Esophagus squamous epithelium (tissue), 5 donors: ENCODE measurements around the gene NUP98. TPM values are rescaled to one million over a fixed set of nuclear protein-coding genes. Genes with fewer than 3 reads are reported as not detected.
A peak's percentile ranks its signal among the peaks of the same experiment; 100 is the strongest.

Experiments used
- DNase-seq: peaks from one replicate; lab custom pipeline; 2025; lab: John Stamatoyannopoulos, UW
- H3K27ac ChIP-seq, 4 donors: fragments of 200-600 bp; sonication (generic); one replicate each; pipeline ENCODE4 v1.5.1; 2016 to 2019; ENCODE audit warnings: mild to moderate bottlenecking in 1 of 4
- H3K27me3 ChIP-seq, 4 donors: fragments of 200-600 bp; sonication (generic); 1 replicate in 3 of 4; 2 replicates in 1 of 4; pipeline versions ENCODE4 v1.5.1 to v1.6.0; 2017 to 2021; ENCODE audit warnings: antibody characterized with exemption in 1 of 4
- H3K36me3 ChIP-seq, 3 donors: fragments of 200-600 bp; sonication (generic); one replicate each; pipeline ENCODE4 v1.5.1; 2016 to 2019
- H3K4me1 ChIP-seq, 3 donors: fragments of 200-600 bp; sonication (generic); one replicate each; pipeline ENCODE4 v1.5.1; 2017 to 2019
- H3K4me3 ChIP-seq, 4 donors: fragments of 200-600 bp; sonication (generic); 1 replicate in 3 of 4; 2 replicates in 1 of 4; pipeline ENCODE4 v1.5.1; 2016 to 2019; ENCODE audit warnings: mild to moderate bottlenecking in 2 of 4, moderate library complexity in 1 of 4
- H3K9me3 ChIP-seq, 3 donors: fragments of 200-600 bp; sonication (generic); one replicate each; pipeline ENCODE4 v1.5.1; 2016 to 2019
- POLR2A ChIP-seq, 4 donors: fragments of 450-650 bp; IDR thresholded peaks; one replicate each; pipeline ENCODE4 v1.6.1; 2017; ENCODE audit warnings: antibody characterized with exemption in 4 of 4, mild to moderate bottlenecking in 4 of 4, moderate library complexity in 3 of 4
- WGBS, 2 donors: methylation state at CpG; one replicate each; pipeline ENCODE4 v1.1.5; 2018; 5-methylcytosine and 5-hydroxymethylcytosine counted together
- intact Hi-C: fragments of 100-400 bp; cut with DNase I; formaldehyde crosslinking; loops from one replicate; pipeline ENCODE4 v1.15.0; 2022
- total RNA-seq, 4 donors: library from RNA; depleted of rRNA; stranded (reverse); fragments of >200 nt; gene quantifications; one replicate each; pipeline ENCODE4 v1.1.0, GENCODE V29; 2016
- TF ChIP-seq, protein P1 (sequence below), 6 experiments: fragments of 450-650 bp in 4 of 6; fragments of 200-600 bp in 2 of 6; sonication (generic) in 2 of 6; IDR thresholded peaks; one replicate each; pipeline ENCODE4 v1.5.1; 2016 to 2019; ENCODE audit warnings: antibody characterized with exemption in 6 of 6, mild to moderate bottlenecking in 4 of 6, moderate library complexity in 4 of 6
- donor health status: DM: yes; HTN: yes; CAD: no.

The NUP98 gene
- total RNA-seq, 4 donors from 2014 or later: 54.2 to 110 (median 79.2) TPM

- no peaks in the 10 kb centered on the region for H3K9me3 ChIP-seq
- no peak overlapping the region for H3K4me3 ChIP-seq
- DNase-seq: no peak
- intact Hi-C loops: no loop called here
- H3K27ac ChIP-seq: peak overlapping the region in 2 of 4 donors; percentile 18 to 19
- peaks cover 5 to 98% (median 15%) of the 10 kb centered on the region in 3 donors for H3K36me3 ChIP-seq
- H3K4me1 ChIP-seq: no peaks in the 10 kb centered on the region
- WGBS, 2 donors: 96 to 100% methylated on average over 1 of the region's 1 CpG
- H3K27me3 ChIP-seq: no peaks in the 10 kb centered on the region
- TF ChIP-seq, protein P1, sequence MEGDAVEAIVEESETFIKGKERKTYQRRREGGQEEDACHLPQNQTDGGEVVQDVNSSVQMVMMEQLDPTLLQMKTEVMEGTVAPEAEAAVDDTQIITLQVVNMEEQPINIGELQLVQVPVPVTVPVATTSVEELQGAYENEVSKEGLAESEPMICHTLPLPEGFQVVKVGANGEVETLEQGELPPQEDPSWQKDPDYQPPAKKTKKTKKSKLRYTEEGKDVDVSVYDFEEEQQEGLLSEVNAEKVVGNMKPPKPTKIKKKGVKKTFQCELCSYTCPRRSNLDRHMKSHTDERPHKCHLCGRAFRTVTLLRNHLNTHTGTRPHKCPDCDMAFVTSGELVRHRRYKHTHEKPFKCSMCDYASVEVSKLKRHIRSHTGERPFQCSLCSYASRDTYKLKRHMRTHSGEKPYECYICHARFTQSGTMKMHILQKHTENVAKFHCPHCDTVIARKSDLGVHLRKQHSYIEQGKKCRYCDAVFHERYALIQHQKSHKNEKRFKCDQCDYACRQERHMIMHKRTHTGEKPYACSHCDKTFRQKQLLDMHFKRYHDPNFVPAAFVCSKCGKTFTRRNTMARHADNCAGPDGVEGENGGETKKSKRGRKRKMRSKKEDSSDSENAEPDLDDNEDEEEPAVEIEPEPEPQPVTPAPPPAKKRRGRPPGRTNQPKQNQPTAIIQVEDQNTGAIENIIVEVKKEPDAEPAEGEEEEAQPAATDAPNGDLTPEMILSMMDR (IDR thresholded peaks at IDR 0.05): no peak
- TF ChIP-seq POLR2A (IDR thresholded peaks at IDR 0.05): no peak
These were observed 58.6 kb downstream of the NUP98 start for GRCh38 chr11:3738723-3739122.

- no peak for DNase-seq
- H3K36me3 ChIP-seq: peaks cover 5 to 98% (median 19%) of the 10 kb centered on the region in 3 donors
- H3K4me3 ChIP-seq: no peak overlapping the region
- H3K27ac ChIP-seq: peak overlapping the region in 2 of 4 donors; percentile 18 to 19
- H3K27me3 ChIP-seq: no peaks in the 10 kb centered on the region
- H3K9me3 ChIP-seq: no peaks in the 10 kb centered on the region
- H3K4me1 ChIP-seq: no peaks in the 10 kb centered on the region
- WGBS, 2 donors: 91 to 93% methylated on average over 1 of the region's 1 CpG
- intact Hi-C loops: no loop called here
- TF ChIP-seq POLR2A (IDR thresholded peaks at IDR 0.05): no peak
These were observed 59.1 kb downstream of the NUP98 start for GRCh38 chr11:3738241-3738640.

DNA sequence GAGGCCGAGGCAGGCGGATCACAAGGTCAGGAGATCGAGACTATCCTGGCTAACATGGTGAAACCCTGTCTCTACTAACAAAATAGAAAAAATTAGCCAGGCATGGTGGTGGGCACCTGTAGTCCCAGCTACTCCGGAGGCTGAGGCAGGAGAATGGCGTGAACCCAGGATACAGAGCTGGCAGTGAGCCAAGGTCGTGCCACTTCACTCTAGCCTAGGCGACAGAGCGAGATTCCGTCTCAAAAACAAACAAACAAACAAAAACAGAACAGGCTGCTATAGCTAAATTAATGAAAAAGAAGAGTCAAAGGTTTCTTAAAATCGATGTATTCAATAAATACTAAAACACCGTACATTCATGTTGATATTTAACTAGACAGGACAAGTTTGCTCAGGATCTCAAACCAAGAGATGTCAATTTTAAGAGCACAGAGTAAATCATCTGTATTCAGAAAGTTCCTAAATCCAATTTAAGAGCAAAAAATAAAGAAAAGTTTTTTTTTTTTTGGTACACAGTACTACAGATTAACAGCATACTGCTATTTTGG lies 59.9 kb downstream of the NUP98 start:
- intact Hi-C loops: no loop called here
- H3K36me3 ChIP-seq: peaks cover 5 to 98% (median 18%) of the 10 kb centered on the region in 3 donors
- no peak overlapping the region for H3K4me3 ChIP-seq
- no peak for DNase-seq
- WGBS, 2 donors: 79 to 85% methylated on average over 11 of the region's 11 CpGs
- no peaks in the 10 kb centered on the region for H3K27me3 ChIP-seq
- H3K9me3 ChIP-seq: no peaks in the 10 kb centered on the region
- H3K4me1 ChIP-seq: no peaks in the 10 kb centered on the region
- TF ChIP-seq, protein P1 (IDR thresholded peaks at IDR 0.05): no peak
- TF ChIP-seq POLR2A (IDR thresholded peaks at IDR 0.05): no peak
- no peak overlapping the region for H3K27ac ChIP-seq

DNA sequence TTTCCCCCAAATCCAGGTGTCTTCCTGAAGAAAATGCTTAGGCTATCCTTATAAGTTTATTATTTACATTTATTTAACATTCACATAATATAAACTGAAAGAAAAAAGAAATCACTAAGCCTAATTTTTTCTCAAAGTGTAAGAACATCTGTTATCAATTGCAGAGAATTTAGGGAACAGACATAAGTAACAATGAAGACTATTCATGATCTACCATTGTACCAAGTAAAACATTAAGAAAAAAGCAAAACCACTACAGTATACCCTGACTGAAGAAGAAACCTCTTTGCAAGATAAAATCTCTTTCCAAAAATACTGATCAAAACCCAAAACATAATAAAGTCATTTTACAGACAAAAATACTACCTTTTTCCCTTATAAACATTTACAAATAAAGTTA lies 60.5 kb downstream of the NUP98 start:
- H3K4me3 ChIP-seq: no peak overlapping the region
- no peaks in the 10 kb centered on the region for H3K4me1 ChIP-seq
- H3K27me3 ChIP-seq: no peaks in the 10 kb centered on the region
- H3K27ac ChIP-seq: no peak overlapping the region
- intact Hi-C loops: no loop called here
- H3K9me3 ChIP-seq: no peaks in the 10 kb centered on the region
- no peak for TF ChIP-seq POLR2A (IDR thresholded peaks at IDR 0.05)
- TF ChIP-seq, protein P1 (IDR thresholded peaks at IDR 0.05): no peak
- H3K36me3 ChIP-seq: peaks cover 5 to 98% (median 18%) of the 10 kb centered on the region in 3 donors
- DNase-seq: no peak

DNA sequence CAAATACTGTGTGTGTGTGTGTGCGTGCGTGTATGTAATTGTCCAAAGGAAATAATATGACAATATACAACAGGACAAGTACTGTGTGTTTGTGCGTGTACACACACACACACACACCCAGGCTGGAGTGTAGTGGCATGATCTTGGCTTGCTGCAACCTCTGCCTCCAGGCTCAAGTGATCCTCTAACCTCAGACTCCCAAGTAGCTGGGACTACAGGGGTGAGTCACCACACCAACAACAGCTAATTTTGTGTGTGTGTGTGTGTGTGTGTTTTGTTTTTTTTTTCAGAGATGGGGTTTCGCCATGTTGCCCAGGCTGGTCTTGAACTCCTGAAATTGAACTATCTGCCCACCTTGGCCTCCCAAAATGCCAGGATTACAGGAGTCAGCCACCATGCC lies 61.5 kb downstream of the NUP98 start:
- H3K27me3 ChIP-seq: no peaks in the 10 kb centered on the region
- no peak for DNase-seq
- TF ChIP-seq POLR2A (IDR thresholded peaks at IDR 0.05): no peak
- TF ChIP-seq, protein P1 (IDR thresholded peaks at IDR 0.05): no peak
- H3K36me3 ChIP-seq: peaks cover 5 to 98% (median 18%) of the 10 kb centered on the region in 3 donors
- 98 to 100% methylated on average over 3 to 4 of the region's 4 CpGs for WGBS, 2 donors
- no peak overlapping the region for H3K27ac ChIP-seq
- no peaks in the 10 kb centered on the region for H3K9me3 ChIP-seq
- no peak overlapping the region for H3K4me3 ChIP-seq
- no peaks in the 10 kb centered on the region for H3K4me1 ChIP-seq
- intact Hi-C loops: no loop called here
